ENCODE measurements around the gene CRTC3.

CRTC3 gene

DNA sequence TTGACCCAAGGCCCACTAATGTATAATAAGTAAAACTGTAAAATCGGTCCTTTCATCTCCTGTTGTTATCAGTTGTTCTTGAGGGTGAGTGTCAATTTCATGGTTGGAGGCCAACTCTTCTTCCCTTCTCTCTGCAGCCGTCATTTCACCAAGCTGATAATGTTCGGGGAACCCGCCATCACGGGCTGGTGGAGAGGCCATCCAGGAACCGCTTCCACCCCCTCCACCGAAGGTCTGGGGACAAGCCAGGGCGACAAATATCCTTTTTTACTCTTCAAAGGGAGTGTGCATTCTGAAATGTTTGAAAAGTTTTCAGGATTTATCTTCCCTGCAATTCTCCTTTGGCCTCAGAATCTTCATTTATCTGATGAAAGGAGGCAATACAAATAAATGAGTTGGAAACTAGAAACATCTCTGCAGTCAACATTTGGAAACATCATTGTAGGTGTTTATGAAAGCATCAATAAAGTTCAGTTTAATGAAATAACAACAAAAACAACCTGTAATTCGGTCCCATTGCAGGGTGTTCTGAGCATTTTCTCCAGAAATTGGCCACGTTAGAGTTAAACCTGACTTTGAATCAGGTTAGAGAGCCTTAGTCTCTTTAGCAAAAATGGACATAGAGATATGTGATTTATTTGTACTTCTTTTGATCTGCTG is 63.9 kb downstream of the CRTC3 start:
- H3K36me3 ChIP-seq, result peaks cover 1 to 21% (median 8%) of the 10 kb centered on the region in 11 experiments; a peak in 13 of 22 replicates
- H3K9me3 ChIP-seq (replicated peaks in 1 of 11), result no peaks in the 10 kb centered on the region
- peak overlapping the region; percentile 70 to 92 (median 81) for H3K4me2 ChIP-seq
- peak overlapping the region in 2 of 10 experiments; percentile 17 to 30; a peak in 2 of 20 replicates for H3K4me3 ChIP-seq
- H3K9ac ChIP-seq, result peak overlapping the region in 9 of 11 experiments; percentile 62 to 80 (median 67); a peak in 16 of 22 replicates
- TF ChIP-seq Cebpa-rat (IDR thresholded peaks at IDR 0.05), result no peak
- H3K27me3 ChIP-seq, result no peaks in the 10 kb centered on the region
- peaks cover 57 to 87% (median 68%) of the 10 kb centered on the region in 10 experiments for H3K4me1 ChIP-seq
- peak overlapping the region; percentile 69 to 91 (median 82); a peak in 21 of 22 replicates for H3K27ac ChIP-seq
- H4K20me1 ChIP-seq, result peaks cover 0 to 14% (median 0%) of the 10 kb centered on the region in 11 experiments; a peak in 5 of 22 replicates

DNA sequence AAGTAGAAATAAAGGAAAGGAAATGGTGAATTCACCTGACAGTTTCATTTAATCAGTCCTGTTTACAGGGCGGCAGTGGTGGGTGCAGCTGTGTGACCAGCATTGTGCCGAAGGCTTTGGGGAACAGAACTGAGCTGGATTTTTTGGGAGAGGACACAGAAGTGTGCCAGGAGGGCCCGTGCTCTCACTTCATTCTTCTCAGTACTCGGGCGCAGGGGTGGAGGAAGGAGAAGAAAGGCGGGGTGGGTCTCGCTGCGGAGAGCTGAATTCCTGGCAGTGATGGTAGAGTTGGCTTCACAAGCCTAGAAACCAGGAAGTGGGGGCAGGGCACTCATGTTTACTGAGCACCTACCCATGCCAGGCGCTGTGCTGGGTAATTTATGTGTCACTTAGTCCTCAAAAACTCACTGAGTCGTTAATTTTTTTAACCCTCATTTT is 64.6 kb downstream of the CRTC3 start:
- Histone ChIP-seq H3K4me3 (peak overlapping the region in 6 of 10 experiments; percentile 2 to 39 (median 12); a peak in 5 of 20 replicates), H3K4me2 (peak overlapping the region; percentile 70 to 92 (median 81))
- TF ChIP-seq Cebpa-rat (IDR thresholded peaks at IDR 0.05), result no peak; a peak in 1 of 22 replicates

DNA sequence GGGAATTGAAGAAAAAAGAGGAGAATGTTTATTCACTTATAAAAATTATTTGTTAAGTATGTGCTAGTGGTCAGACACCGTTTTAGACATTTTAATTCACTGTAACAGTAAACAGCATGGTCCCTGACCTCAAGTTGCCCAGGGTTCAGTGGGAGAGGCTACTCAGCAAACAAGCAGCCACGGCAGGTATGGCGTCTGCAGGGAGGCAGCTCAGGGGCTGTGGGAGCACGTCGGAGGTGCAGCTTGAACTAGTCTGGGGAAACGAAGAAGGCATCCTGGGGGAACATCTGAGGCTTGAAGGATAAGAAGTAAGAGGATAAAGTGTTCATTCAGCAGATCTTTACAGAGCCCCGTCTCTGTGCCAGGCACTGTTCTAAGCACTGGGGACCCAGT is 66.0 kb downstream of the CRTC3 start:
- Histone ChIP-seq H4K20me1 (peaks cover 0 to 11% (median 0%) of the 10 kb centered on the region in 11 experiments; a peak in 4 of 22 replicates), H3K4me2 (peak overlapping the region; percentile 80 to 95 (median 90)), H3K9me3 (replicated peaks in 1 of 11) (no peaks in the 10 kb centered on the region), H3K4me3 (peak overlapping the region in 8 of 10 experiments; percentile 10 to 40 (median 23); a peak in 5 of 20 replicates), H3K27me3 (no peaks in the 10 kb centered on the region), H3K9ac (peak overlapping the region; percentile 26 to 80 (median 55); a peak in 18 of 22 replicates), H3K36me3 (peaks cover 4 to 22% (median 12%) of the 10 kb centered on the region in 11 experiments; a peak in 14 of 22 replicates), H3K27ac (peak overlapping the region; percentile 43 to 91 (median 84); a peak in 21 of 22 replicates), H3K4me1 (peaks cover 75 to 100% (median 83%) of the 10 kb centered on the region in 10 experiments)
- TF ChIP-seq Cebpa-rat (IDR thresholded peaks at IDR 0.05), result no peak

More for the DNA sequence above, 64.6 kb downstream of the CRTC3 start:
- Histone ChIP-seq H3K9ac (peak overlapping the region; percentile 33 to 80 (median 67); a peak in 20 of 22 replicates), H4K20me1 (peaks cover 0 to 11% (median 0%) of the 10 kb centered on the region in 11 experiments; a peak in 4 of 22 replicates), H3K27ac (peak overlapping the region; percentile 69 to 91 (median 82)), H3K36me3 (peaks cover 0 to 15% (median 7%) of the 10 kb centered on the region in 11 experiments; a peak in 10 of 22 replicates), H3K4me1 (peaks cover 64 to 94% (median 75%) of the 10 kb centered on the region in 10 experiments), H3K27me3 (no peaks in the 10 kb centered on the region), H3K9me3 (replicated peaks in 1 of 11) (no peaks in the 10 kb centered on the region)

DNA sequence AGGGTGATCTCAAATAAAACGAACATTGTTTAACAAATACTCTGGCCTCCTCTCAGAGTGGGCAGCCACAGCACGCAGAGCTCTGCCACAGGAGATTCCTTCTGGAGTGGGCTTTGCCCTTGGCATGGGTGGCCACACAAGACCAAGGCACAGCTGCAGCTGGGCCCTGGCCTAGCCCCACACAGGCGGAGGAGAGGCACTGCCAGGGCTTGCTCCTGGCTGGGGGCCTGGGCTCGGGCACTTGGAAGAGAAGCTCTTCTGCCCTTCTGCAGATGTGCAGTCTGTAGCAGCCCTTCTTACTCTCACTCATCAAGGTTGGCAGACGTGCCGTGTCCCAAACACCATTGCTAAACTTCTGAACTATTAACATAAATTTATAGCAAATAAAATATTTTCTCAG is 67.2 kb downstream of the CRTC3 start:
- peaks cover 0 to 25% (median 16%) of the 10 kb centered on the region in 11 experiments; a peak in 16 of 22 replicates for H3K36me3 ChIP-seq
- H3K27me3 ChIP-seq, result no peaks in the 10 kb centered on the region
- 0 out of 20 replicates have a peak overlapping the region, but pooled peaks of 1 of the 10 experiments have one; percentile 3 for H3K4me3 ChIP-seq
- H3K27ac ChIP-seq, result peak overlapping the region; percentile 66 to 91 (median 84); a peak in 19 of 22 replicates
- no peaks in the 10 kb centered on the region for H3K9me3 ChIP-seq (replicated peaks in 1 of 11)
- no peak for TF ChIP-seq Cebpa-rat (IDR thresholded peaks at IDR 0.05)
- peak overlapping the region in 8 of 11 experiments; percentile 37 to 79 (median 54); a peak in 7 of 22 replicates for H3K9ac ChIP-seq
- peaks cover 75 to 92% (median 83%) of the 10 kb centered on the region in 10 experiments for H3K4me1 ChIP-seq
- H4K20me1 ChIP-seq, result peaks cover 0 to 11% (median 0%) of the 10 kb centered on the region in 11 experiments; a peak in 4 of 22 replicates
- peak overlapping the region; percentile 80 to 95 (median 88) for H3K4me2 ChIP-seq

DNA sequence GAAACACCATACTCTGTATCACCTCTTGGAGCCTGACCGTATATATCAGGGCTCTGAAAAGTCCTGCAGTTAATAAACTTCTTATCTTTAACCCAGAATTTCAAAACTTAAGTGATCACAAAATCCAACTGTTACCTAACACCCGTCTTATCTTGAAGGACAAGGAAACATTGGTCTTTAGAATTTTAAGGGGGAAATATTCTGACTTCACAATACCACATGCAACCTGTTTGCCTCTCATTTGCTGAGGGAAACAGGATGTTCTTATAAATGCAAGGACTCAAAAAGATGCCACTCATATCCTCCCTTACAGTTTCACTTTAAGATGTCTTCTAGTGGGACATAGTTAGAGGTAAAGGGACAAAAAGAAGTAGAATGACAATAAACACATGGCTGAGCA is 67.9 kb downstream of the CRTC3 start:
- peak overlapping the region; percentile 54 to 79 (median 68); a peak in 20 of 22 replicates for H3K9ac ChIP-seq
- peaks cover 71 to 86% (median 77%) of the 10 kb centered on the region in 10 experiments for H3K4me1 ChIP-seq
- peak overlapping the region; percentile 80 to 95 (median 88) for H3K4me2 ChIP-seq
- peaks cover 4 to 27% (median 22%) of the 10 kb centered on the region in 11 experiments; a peak in 18 of 22 replicates for H3K36me3 ChIP-seq
- no peak for TF ChIP-seq Cebpa-rat (IDR thresholded peaks at IDR 0.05)
- H3K27ac ChIP-seq, result peak overlapping the region; percentile 66 to 91 (median 84)
- no peaks in the 10 kb centered on the region for H3K27me3 ChIP-seq
- H3K9me3 ChIP-seq (replicated peaks in 1 of 11), result no peaks in the 10 kb centered on the region
- H3K4me3 ChIP-seq, result peak overlapping the region in 1 of 10 experiments; percentile 25; a peak in 4 of 20 replicates
- peaks cover 0 to 11% (median 0%) of the 10 kb centered on the region in 11 experiments; a peak in 4 of 22 replicates for H4K20me1 ChIP-seq

DNA sequence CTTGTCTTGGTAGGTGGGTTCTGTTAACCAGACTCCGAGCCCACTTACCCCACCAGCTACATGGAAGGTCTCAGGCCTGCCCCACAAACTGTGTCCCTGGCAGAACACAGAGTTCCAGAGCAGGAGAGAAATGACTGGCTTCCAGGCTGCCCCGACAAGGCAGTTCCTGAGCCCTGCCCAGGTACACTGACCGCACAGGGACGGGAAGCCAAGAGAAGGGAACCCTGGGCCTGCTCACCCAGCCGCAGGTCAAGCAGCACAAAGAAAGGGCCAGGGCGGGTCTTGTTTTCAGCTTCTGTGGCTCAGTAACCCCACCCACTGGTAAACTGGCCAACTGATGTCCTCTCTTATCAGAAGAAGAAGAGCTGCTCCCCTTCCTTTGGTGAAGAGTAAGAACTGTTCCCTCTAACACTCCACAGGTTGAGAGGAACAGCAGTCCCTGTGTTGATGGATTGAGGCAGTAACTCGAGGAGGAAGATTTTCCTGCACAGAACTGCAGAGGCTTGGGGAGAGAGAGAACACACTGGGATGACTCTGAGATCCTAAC is 68.4 kb downstream of the CRTC3 start:
- Histone ChIP-seq H3K4me1 (peaks cover 66 to 80% (median 73%) of the 10 kb centered on the region in 10 experiments), H3K4me3 (peak overlapping the region in 3 of 10 experiments; percentile 19 to 26 (median 25); a peak in 5 of 20 replicates), H3K4me2 (peak overlapping the region; percentile 80 to 95 (median 88))

DNA sequence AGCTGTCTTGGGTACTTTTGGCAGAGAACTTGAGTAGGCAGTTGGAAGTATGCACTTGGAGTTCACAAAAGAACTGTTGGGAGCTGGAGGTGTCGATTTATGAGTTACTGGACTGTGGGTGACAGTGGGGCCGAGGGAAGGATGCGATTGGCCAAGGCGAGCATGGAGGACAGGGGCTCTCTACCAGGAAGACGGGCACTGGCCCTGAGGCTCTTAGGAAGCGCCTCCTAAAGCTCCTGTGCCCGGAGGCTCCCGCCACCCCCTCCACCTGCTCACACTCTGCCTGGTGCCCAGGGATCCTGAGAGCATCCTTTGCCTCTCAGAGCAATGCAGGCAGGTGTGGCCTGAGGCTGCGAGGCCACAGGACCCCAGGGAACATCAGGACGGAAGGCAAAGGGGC is 69.0 kb downstream of the CRTC3 start:
- Histone ChIP-seq H3K9ac (peak overlapping the region in 9 of 11 experiments; percentile 39 to 79 (median 68); a peak in 15 of 22 replicates), H3K4me3 (peak overlapping the region in 1 of 10 experiments; percentile 39; a peak in 2 of 20 replicates)

More for the DNA sequence above, 68.4 kb downstream of the CRTC3 start:
- peak overlapping the region; percentile 54 to 79 (median 68); a peak in 20 of 22 replicates for H3K9ac ChIP-seq
- no peaks in the 10 kb centered on the region for H3K9me3 ChIP-seq (replicated peaks in 1 of 11)
- H3K27me3 ChIP-seq, result no peaks in the 10 kb centered on the region
- peaks cover 0 to 11% (median 0%) of the 10 kb centered on the region in 11 experiments; a peak in 4 of 22 replicates for H4K20me1 ChIP-seq
- peaks cover 7 to 31% (median 26%) of the 10 kb centered on the region in 11 experiments; a peak in 18 of 22 replicates for H3K36me3 ChIP-seq
- H3K27ac ChIP-seq, result peak overlapping the region; percentile 66 to 91 (median 84)
- no peak for TF ChIP-seq Cebpa-rat (IDR thresholded peaks at IDR 0.05)

DNA sequence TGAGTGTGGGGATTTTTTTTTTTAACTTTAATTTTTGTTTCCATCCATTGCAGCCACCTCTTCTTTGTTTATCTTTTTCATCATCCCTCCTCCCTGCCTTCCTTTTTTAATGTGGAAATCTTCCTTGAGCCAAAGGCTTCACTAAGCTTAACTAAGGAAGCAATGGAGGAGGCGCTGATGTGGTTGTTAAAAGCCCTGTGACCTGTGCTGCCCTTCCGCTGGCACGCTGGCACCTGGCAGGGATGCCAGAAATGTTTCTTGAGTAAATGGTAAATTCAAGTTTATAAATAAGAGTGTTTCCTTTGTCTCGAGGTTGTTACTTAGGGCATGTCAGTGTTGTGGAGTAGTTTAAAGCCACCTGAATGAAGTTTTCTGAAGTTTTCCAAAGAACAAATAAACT is 69.4 kb downstream of the CRTC3 start:
- Histone ChIP-seq H3K27me3 (no peaks in the 10 kb centered on the region), H3K9ac (peak overlapping the region in 8 of 11 experiments; percentile 15 to 79 (median 72); a peak in 10 of 22 replicates), H3K4me3 (no peak overlapping the region), H3K4me2 (peak overlapping the region; percentile 80 to 95 (median 88); a peak in 21 of 22 replicates), H4K20me1 (peaks cover 0 to 11% (median 0%) of the 10 kb centered on the region in 11 experiments; a peak in 4 of 22 replicates), H3K27ac (peak overlapping the region in 10 of 11 experiments; percentile 66 to 91 (median 85); a peak in 16 of 22 replicates), H3K4me1 (peaks cover 56 to 70% (median 62%) of the 10 kb centered on the region in 10 experiments), H3K36me3 (peaks cover 11 to 37% (median 27%) of the 10 kb centered on the region in 11 experiments; a peak in 20 of 22 replicates), H3K9me3 (replicated peaks in 1 of 11) (no peaks in the 10 kb centered on the region)
- TF ChIP-seq Cebpa-rat (IDR thresholded peaks at IDR 0.05), result no peak

More for the DNA sequence above, 69.0 kb downstream of the CRTC3 start:
- Histone ChIP-seq H3K36me3 (peaks cover 7 to 34% (median 26%) of the 10 kb centered on the region in 11 experiments; a peak in 18 of 22 replicates), H3K4me1 (peaks cover 60 to 75% (median 67%) of the 10 kb centered on the region in 10 experiments), H3K27ac (peak overlapping the region in 10 of 11 experiments; percentile 66 to 91 (median 85); a peak in 19 of 22 replicates), H3K9me3 (replicated peaks in 1 of 11) (no peaks in the 10 kb centered on the region), H3K27me3 (no peaks in the 10 kb centered on the region), H4K20me1 (peaks cover 0 to 11% (median 0%) of the 10 kb centered on the region in 11 experiments; a peak in 4 of 22 replicates), H3K4me2 (peak overlapping the region; percentile 80 to 95 (median 88))
- TF ChIP-seq Cebpa-rat (IDR thresholded peaks at IDR 0.05), result no peak

Measured in BLaER1 treated with 17β-estradiol and CSF1 and Interleukin-3, amounts not matched to agents 10 nM and 100 nM (cell line).